HG03135 (cell line): ENCODE measurements around the gene RETREG3.
A peak's percentile ranks its signal among the peaks of the same experiment; 100 is the strongest.
"Not testable (repeated sequence)": the region's sequence is repeated elsewhere in the genome, so short reads cannot be mapped to it uniquely, and the experiment has no call there.

ENCODE experiments used
- ATAC-seq: cut with Tn5 transposase; IDR thresholded peaks from one replicate; pipeline ENCODE4 v1.9.1; 2021; ENCODE audit warnings: mild to moderate bottlenecking, moderate library complexity; ENCODE audit not compliant: unreplicated experiment

The RETREG3 gene, protein sequence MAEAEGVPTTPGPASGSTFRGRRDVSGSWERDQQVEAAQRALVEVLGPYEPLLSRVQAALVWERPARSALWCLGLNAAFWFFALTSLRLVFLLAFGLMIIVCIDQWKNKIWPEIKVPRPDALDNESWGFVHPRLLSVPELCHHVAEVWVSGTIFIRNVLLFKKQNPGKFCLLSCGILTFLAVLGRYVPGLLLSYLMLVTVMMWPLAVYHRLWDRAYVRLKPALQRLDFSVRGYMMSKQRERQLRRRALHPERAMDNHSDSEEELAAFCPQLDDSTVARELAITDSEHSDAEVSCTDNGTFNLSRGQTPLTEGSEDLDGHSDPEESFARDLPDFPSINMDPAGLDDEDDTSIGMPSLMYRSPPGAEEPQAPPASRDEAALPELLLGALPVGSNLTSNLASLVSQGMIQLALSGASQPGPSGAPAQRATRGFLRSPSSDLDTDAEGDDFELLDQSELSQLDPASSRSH

DNA sequence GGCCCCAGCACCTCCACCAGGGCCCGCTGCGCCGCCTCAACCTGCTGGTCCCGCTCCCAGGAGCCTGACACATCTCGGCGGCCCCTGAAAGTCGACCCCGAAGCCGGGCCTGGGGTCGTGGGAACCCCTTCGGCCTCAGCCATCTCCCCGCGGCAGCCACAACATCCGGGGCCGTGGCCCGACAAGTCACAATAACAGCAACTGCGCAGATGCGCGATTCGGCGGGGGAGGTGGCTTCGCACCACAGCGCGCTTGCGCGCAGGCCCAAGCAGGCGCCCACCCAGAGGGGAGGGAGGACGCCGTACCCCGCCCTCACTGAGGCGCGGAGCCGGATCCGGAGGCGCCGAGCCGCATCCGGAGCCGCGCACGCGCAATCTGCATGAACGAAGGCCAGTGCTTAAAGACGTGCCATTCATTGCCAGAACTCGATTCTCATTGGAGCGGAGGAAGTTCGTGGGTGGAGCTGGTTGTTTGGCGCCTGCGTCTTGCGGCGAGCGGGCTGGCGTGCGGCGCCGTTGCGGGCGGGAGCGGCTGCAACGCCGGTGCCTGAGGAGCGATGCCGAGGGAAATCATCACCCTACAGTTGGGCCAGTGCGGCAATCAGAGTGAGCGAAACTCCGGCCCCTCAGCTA is at the start of gene RETREG3, which contains the start of gene TUBG1:
TSS of gene RETREG3 (minus strand) at position 193 of the 632 bp plus-strand sequence. CDS start at position 143, 50 bp downstream.
TSS of gene TUBG1 (plus strand) at position 502 of the 632 bp plus-strand sequence. CDS start at position 557, 55 bp downstream.
- ATAC-seq = peak; percentile 87

DNA sequence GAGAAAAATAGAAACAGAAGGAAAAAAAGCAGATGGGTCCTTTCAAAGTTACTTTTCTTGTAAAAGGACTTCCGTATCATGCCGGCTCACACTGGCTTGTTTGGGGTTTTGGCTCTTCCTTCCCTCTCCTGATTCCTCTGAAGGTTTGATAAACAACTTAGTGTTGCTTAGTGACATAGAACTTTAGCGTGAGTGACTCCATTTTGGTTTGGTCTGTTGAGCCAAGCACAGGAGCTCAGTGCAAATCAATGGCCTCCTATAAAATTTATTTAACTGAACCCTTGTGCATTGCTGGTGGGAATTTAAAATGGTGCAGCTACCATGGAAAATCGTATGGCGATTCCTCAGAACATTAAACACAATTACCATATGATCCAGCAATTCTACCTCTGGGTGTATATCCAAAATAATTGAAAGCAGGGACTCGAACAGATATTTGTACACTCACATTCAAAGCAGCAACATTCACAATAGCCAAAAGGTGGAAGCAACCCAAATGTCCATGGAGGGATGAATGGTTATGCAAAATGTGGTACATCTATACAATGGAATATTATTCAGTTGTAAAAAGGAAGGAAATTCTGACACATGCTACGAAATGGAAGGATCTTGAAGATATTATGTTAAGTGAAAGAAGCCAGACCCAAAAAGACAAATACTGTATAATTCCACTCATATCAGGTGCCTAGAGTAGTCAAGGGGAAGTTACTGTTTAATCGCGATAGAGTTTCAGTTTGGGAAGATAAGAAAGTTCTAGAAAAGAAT is 48.8 kb upstream of the RETREG3 start:
- no peak for ATAC-seq

GRCh38 chr17:42655528-42655927 is 46.4 kb upstream of the RETREG3 start:
- no peak for ATAC-seq

DNA sequence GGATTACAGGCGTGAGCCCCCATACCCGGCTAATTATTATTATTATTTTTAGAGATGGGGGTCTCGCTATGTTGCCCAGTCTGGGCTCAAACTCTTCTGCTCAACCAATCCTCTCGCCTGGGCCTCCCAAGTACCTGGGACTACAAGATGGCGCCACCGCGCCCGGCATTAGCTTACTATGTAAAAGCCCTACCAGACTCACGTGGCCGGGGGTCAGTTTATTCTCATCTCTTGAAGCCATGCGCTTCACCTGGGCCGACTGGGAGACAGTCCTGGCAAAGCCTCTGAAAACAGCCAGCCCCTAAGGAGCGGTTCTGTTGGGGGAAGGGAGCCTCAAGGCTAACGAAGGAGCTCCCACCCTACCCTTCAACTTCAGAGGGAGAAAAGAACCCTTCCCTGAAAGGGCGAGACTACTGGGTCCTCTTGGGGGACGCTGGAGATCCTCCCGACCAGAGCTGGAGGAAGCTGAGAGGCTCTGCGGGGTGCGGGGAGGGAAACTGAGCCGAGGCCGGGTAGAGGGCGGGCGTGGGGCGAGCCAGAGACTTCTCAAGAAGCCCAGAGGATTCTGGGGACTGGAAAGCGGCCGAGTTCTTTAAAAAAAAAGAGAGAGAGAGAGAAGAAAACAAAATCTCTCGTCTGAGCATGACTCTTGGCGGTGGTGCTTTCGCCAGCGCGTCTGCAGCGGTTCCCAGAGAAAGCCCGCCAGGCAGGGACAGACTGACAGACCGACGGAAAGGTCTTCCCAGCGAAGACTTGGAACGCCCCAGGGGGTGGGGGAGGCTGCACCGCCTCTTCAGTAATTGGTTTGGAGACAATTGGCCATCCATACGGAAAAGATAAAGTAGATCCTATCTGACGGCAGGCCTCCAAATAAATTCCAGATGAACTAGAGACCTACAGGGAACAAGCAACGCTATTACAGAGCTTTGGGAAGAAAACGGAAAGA is 44.3 kb upstream of the RETREG3 start:
- ATAC-seq = no peak

GRCh38 chr17:42651392-42651791 is 42.2 kb upstream of the RETREG3 start:
- ATAC-seq = no peak

DNA sequence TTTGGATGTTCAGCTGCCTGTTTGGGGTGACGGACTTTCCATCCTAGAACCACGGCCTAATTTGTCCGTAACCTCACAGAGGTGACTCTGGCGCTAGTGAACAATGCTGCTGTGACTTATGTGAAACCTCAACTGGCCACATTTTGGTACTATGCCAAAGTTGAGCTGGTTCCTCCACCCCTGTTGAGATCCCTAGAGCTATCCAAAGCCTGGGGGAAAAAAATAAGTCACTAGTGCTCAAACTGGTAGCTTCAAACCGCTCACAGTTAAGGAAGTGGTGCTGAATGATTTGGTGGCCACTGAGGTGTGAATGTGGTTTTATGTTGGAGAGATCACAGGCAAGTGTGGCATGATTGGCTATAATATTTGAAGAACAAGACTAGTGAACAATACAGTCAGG is 38.6 kb upstream of the RETREG3 start:
- ATAC-seq = no peak

GRCh38 chr17:42642336-42642735 is 33.2 kb upstream of the RETREG3 start:
- no peak for ATAC-seq

DNA sequence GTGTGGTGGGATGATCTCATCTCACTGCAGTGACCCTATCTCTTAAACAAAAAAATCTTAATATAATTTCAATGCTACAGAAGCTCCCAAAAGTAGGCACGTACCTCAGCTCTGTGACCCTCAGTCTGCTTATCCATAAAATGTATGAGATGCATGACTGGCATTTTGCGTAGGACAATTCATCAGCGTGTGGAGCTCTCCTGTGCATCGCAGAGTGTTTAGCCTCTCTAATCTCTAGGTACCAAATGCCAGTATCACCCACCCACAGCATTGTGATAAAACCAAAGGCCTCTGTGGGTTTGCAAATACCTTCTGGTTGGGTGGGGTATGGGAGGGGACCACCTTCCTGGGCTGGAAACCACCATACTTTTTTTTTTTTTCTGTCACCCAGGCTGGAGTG is 30.9 kb upstream of the RETREG3 start:
- ATAC-seq = no peak

GRCh38 chr17:42639525-42640113 is 30.4 kb upstream of the RETREG3 start:
- no peak for ATAC-seq

GRCh38 chr17:42632949-42633444 is 23.8 kb upstream of the RETREG3 start:
- no peak for ATAC-seq

DNA sequence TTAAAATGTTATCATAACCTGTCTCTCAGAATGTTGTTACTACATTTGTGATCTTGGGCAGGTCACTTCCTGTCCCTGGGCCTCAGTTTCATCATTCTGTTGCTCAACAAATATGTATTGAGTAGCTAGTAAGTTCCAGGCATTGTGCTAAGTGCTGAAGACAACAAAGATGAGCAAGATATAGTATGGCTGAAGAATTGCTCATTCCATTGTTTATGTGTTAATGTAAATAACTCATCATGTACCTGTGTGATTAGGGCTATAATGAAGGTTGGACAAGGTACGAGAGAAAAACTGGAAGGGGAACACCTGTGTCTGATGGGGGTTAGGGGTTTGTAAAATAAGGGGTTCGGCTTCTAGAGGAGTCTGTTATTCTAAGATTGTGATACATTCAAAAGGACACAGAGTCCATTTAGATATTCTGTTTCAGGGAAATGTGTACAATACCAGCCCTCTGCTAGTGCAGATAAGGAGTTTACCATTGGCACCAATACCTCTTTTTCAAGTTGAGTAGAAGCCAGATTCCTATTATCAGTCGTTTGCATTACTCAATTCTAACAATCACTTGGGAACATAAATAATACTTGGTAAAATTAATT is 20.3 kb upstream of the RETREG3 start:
- ATAC-seq = no peak

GRCh38 chr17:42627032-42627764 is 18.0 kb upstream of the RETREG3 start:
- not testable (repeated sequence) for ATAC-seq

DNA sequence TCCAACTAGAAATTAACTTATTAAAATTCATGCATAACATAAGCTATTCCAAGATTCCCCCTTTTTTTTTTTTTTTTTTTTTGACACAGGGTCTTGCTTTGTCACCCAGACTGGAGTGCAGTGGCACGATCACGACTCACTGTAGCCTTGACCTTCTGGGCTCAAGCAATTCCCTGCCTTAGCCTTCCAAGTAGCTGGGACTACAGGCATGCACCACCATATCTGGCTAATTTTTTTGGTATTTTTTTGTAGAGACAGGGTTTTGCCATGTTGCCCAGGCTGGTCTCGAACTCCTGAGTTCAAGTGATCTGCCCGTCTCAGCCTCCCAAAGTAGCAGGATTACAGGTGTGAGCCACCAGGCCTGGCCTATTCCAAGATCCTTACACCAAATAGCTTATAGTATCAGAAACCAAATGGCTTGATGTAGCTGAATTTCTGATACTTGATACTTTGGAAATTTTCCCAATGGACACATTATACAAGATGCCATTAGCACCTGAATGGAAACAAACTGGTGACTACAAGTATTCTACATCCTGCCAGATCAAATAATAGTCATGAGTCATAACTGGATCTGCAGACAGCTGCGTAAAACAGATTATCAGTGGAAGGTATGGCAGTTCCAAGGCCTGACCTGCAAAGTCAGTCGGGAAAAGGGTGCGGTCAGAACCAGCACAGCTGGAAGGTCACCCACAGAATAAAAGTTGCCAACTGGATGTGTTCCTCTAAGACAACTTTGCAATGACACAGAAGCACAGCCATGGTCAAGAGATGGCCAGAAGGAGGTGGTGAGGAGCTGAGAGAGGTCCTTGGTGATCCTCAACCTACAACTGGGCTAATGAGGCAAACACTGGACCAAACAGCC is 14.8 kb upstream of the RETREG3 start:
- no peak for ATAC-seq

- no peak for ATAC-seq
Measured at GRCh38 chr17:42623271-42623670, 14.1 kb upstream of the RETREG3 start.

GRCh38 chr17:42621987-42622386 is 12.8 kb upstream of the RETREG3 start:
- ATAC-seq = not testable (repeated sequence)

DNA sequence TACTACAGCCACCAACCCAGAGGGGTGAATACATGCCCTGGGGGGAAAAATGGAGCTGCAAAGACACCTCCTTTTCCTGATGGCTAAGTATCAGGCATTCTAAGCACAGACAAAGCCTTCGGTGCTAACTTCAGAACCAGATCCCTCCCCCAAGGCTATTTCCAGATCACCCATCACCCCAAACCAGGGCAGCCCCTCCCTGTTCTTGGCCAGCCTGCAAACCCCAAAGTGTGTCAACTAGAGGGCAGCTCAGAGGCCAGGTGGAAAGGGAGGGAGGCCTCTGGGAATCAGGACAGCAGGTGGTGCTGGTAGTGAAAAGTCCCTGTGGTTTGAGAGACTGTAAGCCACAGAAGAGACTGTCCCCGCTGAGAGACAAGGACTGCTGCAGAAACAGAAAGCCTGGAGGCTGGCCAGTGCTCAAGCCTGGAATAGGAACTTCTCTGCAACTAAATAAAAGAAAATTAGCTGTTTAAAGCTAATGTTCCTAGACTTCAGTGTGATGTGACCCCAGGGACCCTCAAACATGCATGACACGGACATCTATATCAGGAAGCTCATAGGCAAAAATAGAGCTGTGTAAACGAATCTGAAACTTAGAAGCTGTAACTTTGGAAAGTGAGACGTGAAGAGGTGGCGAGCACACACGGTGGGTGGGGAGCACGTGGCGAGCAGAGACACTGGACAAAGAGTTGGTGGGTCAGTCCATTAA is 9.4 kb upstream of the RETREG3 start:
- ATAC-seq = peak; percentile 65

DNA sequence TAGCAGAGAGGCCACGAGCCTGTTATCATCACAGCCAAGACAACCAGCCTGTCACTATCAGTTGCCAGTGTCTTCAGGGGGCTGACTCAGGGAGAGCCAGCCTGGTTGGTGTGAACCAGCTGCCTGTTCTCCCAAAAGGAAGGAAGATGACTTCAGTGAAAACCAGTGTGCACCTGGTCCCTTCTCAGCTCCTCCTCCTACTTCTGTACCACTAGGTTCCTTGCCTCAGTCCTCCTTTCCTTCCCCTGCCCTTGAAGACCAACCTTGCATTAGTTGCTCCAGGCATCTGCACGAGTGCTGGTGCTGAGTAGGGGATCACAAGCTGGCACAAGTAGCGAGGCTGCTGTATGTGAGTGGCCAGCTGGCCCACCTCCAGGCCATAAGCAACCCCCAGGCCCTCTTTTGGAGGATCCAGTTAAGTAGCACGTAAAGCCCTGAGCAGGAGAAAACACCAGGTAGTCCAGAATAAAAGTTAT is 8.8 kb upstream of the RETREG3 start:
- peak; percentile 11 for ATAC-seq
